ENCODE results near the gene TOLLIP.

Gene TOLLIP

GRCh38 chr11:1232883-1233321 is 76.5 kb downstream of the TOLLIP start:
- no peaks in the 10 kb centered on the region for H3K79me2 ChIP-seq (ENCODE audit: control insufficient read depth, low read length)
- H3K36me3 ChIP-seq (ENCODE audit: control insufficient read depth, low read length), result no peaks in the 10 kb centered on the region
- no peak overlapping the region for H3K27ac ChIP-seq (ENCODE audit: low read depth, low read length)
- no peaks in the 10 kb centered on the region for H3K9me3 ChIP-seq (ENCODE audit: control insufficient read depth, insufficient read depth, low read length)
- H3K4me3 ChIP-seq (ENCODE audit: low read length), result no peak overlapping the region
- no peak for TF ChIP-seq CTCF (IDR thresholded peaks at IDR 0.05; ENCODE audit: low read depth, low read length, poor library complexity, severe bottlenecking)
- TF ChIP-seq EZH2phosphoT487 (IDR thresholded peaks at IDR 0.05; ENCODE audit: borderline replicate concordance, low read length), result no peak
- H3K4me1 ChIP-seq (ENCODE audit: control insufficient read depth, low read length), result no peaks in the 10 kb centered on the region
- H3K9me2 ChIP-seq (replicated peaks; ENCODE audit: control insufficient read depth, low read length), result no peaks in the 10 kb centered on the region
- no peaks in the 10 kb centered on the region for H4K20me1 ChIP-seq (ENCODE audit: control insufficient read depth, insufficient read depth, low read depth, low read length)
- H3K4me2 ChIP-seq (ENCODE audit: low read length), result no peak overlapping the region
- H3K27me3 ChIP-seq (ENCODE audit: control insufficient read depth, low read length), result no peaks in the 10 kb centered on the region
- H3F3A ChIP-seq (ENCODE audit: control insufficient read depth, insufficient read depth), result no peaks in the 10 kb centered on the region

- Histone ChIP-seq H3K4me1 (ENCODE audit: control insufficient read depth, low read length) (no peaks in the 10 kb centered on the region), H3K27me3 (ENCODE audit: control insufficient read depth, low read length) (no peaks in the 10 kb centered on the region), H4K20me1 (ENCODE audit: control insufficient read depth, insufficient read depth, low read depth, low read length) (no peaks in the 10 kb centered on the region), H3K4me3 (ENCODE audit: low read length) (no peak overlapping the region), H3K27ac (ENCODE audit: low read depth, low read length) (no peak overlapping the region), H3K9me2 (replicated peaks; ENCODE audit: control insufficient read depth, low read length) (no peaks in the 10 kb centered on the region), H3K79me2 (ENCODE audit: control insufficient read depth, low read length) (no peaks in the 10 kb centered on the region), H3K4me2 (ENCODE audit: low read length) (no peak overlapping the region), H3F3A (ENCODE audit: control insufficient read depth, insufficient read depth) (no peaks in the 10 kb centered on the region), H3K9me3 (ENCODE audit: control insufficient read depth, insufficient read depth, low read length) (no peaks in the 10 kb centered on the region), H3K36me3 (ENCODE audit: control insufficient read depth, low read length) (no peaks in the 10 kb centered on the region)
- TF ChIP-seq CTCF (IDR thresholded peaks at IDR 0.05; ENCODE audit: low read depth, low read length, poor library complexity, severe bottlenecking), result no peak
- TF ChIP-seq EZH2phosphoT487 (IDR thresholded peaks at IDR 0.05; ENCODE audit: borderline replicate concordance, low read length), result no peak
Measured at GRCh38 chr11:1232021-1232882, 77.2 kb downstream of the TOLLIP start.

GRCh38 chr11:1231396-1232020 is 77.9 kb downstream of the TOLLIP start:
- H3K9me2 ChIP-seq (replicated peaks; ENCODE audit: control insufficient read depth, low read length), result no peaks in the 10 kb centered on the region
- no peak overlapping the region for H3K4me2 ChIP-seq (ENCODE audit: low read length)
- H3K79me2 ChIP-seq (ENCODE audit: control insufficient read depth, low read length), result no peaks in the 10 kb centered on the region
- no peaks in the 10 kb centered on the region for H3K36me3 ChIP-seq (ENCODE audit: control insufficient read depth, low read length)
- H3K4me3 ChIP-seq (ENCODE audit: low read length), result no peak overlapping the region
- no peak overlapping the region for H3K27ac ChIP-seq (ENCODE audit: low read depth, low read length)
- no peaks in the 10 kb centered on the region for H3K4me1 ChIP-seq (ENCODE audit: control insufficient read depth, low read length)
- no peaks in the 10 kb centered on the region for H4K20me1 ChIP-seq (ENCODE audit: control insufficient read depth, insufficient read depth, low read depth, low read length)
- no peaks in the 10 kb centered on the region for H3K9me3 ChIP-seq (ENCODE audit: control insufficient read depth, insufficient read depth, low read length)
- no peaks in the 10 kb centered on the region for H3K27me3 ChIP-seq (ENCODE audit: control insufficient read depth, low read length)
- TF ChIP-seq CTCF (IDR thresholded peaks at IDR 0.05; ENCODE audit: low read depth, low read length, poor library complexity, severe bottlenecking), result no peak
- TF ChIP-seq EZH2phosphoT487 (IDR thresholded peaks at IDR 0.05; ENCODE audit: borderline replicate concordance, low read length), result no peak
- no peaks in the 10 kb centered on the region for H3F3A ChIP-seq (ENCODE audit: control insufficient read depth, insufficient read depth)

Measured in DOHH2 (cell line).